SK-N-SH (cell line): ENCODE results near the gene MBD6. TPM values are rescaled to one million over a fixed set of nuclear protein-coding genes. Genes with fewer than 3 reads are reported as not detected.

Source experiments
- CTCF ChIA-PET: fragments of 300-600, 350-600 bp; formaldehyde crosslinking; extraction: SDS; loops from one replicate; lab custom pipeline; 2021; lab: Yijun Ruan, JAX
- POLR2A ChIA-PET: fragments of 350-600 bp; sonication (Branson Sonifier 250); formaldehyde crosslinking; extraction: SDS; loops from one replicate; lab custom pipeline; 2020; ENCODE audit warnings: antibody characterized with exemption, inconsistent platforms; lab: Yijun Ruan, JAX
- DNase-seq: peaks from one replicate; pipeline ENCODE4 v3.0.0; 2012
- H2AFZ ChIP-seq: fragments of 200-600 bp; sonication (generic); 2 replicates; pipeline ENCODE4 v1.8.1; 2016; ENCODE audit warnings: antibody characterized with exemption, mild to moderate bottlenecking, low read depth
- H3F3A ChIP-seq: fragments of 200-600 bp; sonication (generic); replicated peaks from 2 replicates; pipeline ENCODE3; 2016; ENCODE audit warnings: antibody characterized with exemption, mild to moderate bottlenecking; ENCODE audit not compliant: insufficient read depth
- H3K27ac ChIP-seq, 2 experiments: fragments of 200-500 bp in 1 of 2; fragments of 200-600 bp in 1 of 2; sonication (Bioruptor generic) in 1 of 2; sonication (generic), shearing (Covaris generic) in 1 of 2; 2 replicates each; pipeline versions ENCODE4 v1.5.1 to v1.6.1; 2014 to 2016; ENCODE audit warnings: low read depth in 2 of 2, inconsistent platforms in 1 of 2, low read length in 1 of 2, mild to moderate bottlenecking in 1 of 2, mixed read lengths in 1 of 2
- H3K27me3 ChIP-seq: fragments of 200-600 bp; sonication (generic), shearing (Covaris generic); 2 replicates; pipeline ENCODE4 v1.6.1; 2016; ENCODE audit warnings: mixed run types; ENCODE audit not compliant: insufficient read depth
- H3K36me3 ChIP-seq, 2 experiments: fragments of 200-500 bp in 1 of 2; fragments of 200-600 bp in 1 of 2; sonication (Bioruptor generic) in 1 of 2; sonication (generic) in 1 of 2; replicated peaks in 1 of 2; 2 replicates each; pipeline versions ENCODE3 to v1.5.1; 2014 to 2016; ENCODE audit warnings: low read length in 1 of 2, mild to moderate bottlenecking in 1 of 2; ENCODE audit not compliant: insufficient read depth in 2 of 2, control insufficient read depth in 1 of 2
- H3K4me1 ChIP-seq, 2 experiments: fragments of 200-500 bp in 1 of 2; fragments of 200-600 bp in 1 of 2; sonication (Bioruptor generic) in 1 of 2; sonication (generic), shearing (Covaris generic) in 1 of 2; 2 replicates each; pipeline versions ENCODE4 v1.5.1 to v1.6.1; 2014 to 2016; ENCODE audit warnings: low read depth in 1 of 2, low read length in 1 of 2, mixed run types in 1 of 2; ENCODE audit not compliant: insufficient read depth in 2 of 2, control insufficient read depth in 1 of 2
- H3K4me2 ChIP-seq: fragments of 200-600 bp; sonication (generic), shearing (Covaris generic); 2 replicates; pipeline ENCODE4 v1.6.1; 2017; ENCODE audit warnings: mixed run types
- H3K4me3 ChIP-seq, 2 experiments: fragments of 200-500 bp in 1 of 2; fragments of 200-600 bp in 1 of 2; sonication (Bioruptor generic) in 1 of 2; sonication (generic), shearing (Covaris generic) in 1 of 2; 2 replicates each; pipeline versions ENCODE4 v1.5.1 to v1.8.1; 2014 to 2016; ENCODE audit warnings: low read depth in 2 of 2, inconsistent platforms in 1 of 2, low read length in 1 of 2, mild to moderate bottlenecking in 1 of 2, mixed read lengths in 1 of 2, moderate library complexity in 1 of 2
- H3K79me2 ChIP-seq: fragments of 200-600 bp; sonication (generic); 2 replicates; pipeline ENCODE4 v1.8.1; 2017; ENCODE audit warnings: mild to moderate bottlenecking; ENCODE audit not compliant: insufficient read depth
- H3K9ac ChIP-seq: fragments of 200-600 bp; sonication (generic); 2 replicates; pipeline ENCODE4 v1.6.1; 2017; ENCODE audit warnings: mixed run types
- H3K9me2 ChIP-seq: fragments of 200-600 bp; sonication (generic); 2 replicates; pipeline ENCODE4 v1.6.1; 2017; ENCODE audit warnings: mixed run types
- H3K9me3 ChIP-seq: fragments of 200-600 bp; sonication (generic); 2 replicates; pipeline ENCODE4 v1.6.1; 2017; ENCODE audit warnings: mixed run types, mild to moderate bottlenecking, moderate library complexity
- H4K20me1 ChIP-seq: fragments of 200-600 bp; sonication (generic); 2 replicates; pipeline ENCODE4 v1.6.1; 2017; ENCODE audit warnings: mild to moderate bottlenecking, mixed run types; ENCODE audit not compliant: insufficient read depth
- ELF1 ChIP-seq: IDR thresholded peaks from 2 replicates; pipeline ENCODE4 v1.4.0; 2012
- EZH2phosphoT487 ChIP-seq: fragments of 200-600 bp; sonication (generic); IDR thresholded peaks from 2 replicates; pipeline ENCODE4 v1.6.1; 2017; ENCODE audit warnings: low read depth, mixed run types, mild to moderate bottlenecking, antibody characterized with exemption, moderate library complexity, borderline replicate concordance
- GABPA ChIP-seq: IDR thresholded peaks from 2 replicates; pipeline ENCODE4 v1.4.0; 2012; ENCODE audit warnings: low read depth, mild to moderate bottlenecking
- GATA2 ChIP-seq: sonication (generic); formaldehyde crosslinking; IDR thresholded peaks from 2 replicates; pipeline ENCODE4 v1.5.0; 2020; ENCODE audit warnings: mild to moderate bottlenecking, missing genetic modification reagents
- IRF3 ChIP-seq: fragments of 150-350 bp; IDR thresholded peaks from 2 replicates; pipeline ENCODE4 v1.6.1; 2016; ENCODE audit warnings: mild to moderate bottlenecking, low read depth, low read length
- NFIC ChIP-seq: IDR thresholded peaks from 2 replicates; pipeline ENCODE4 v1.4.0; 2012; ENCODE audit warnings: borderline replicate concordance
- POLR2AphosphoS5 ChIP-seq: IDR thresholded peaks from 2 replicates; pipeline ENCODE4 v1.6.1; 2012; ENCODE audit warnings: low read depth, low read length
- RXRA ChIP-seq: IDR thresholded peaks from 2 replicates; pipeline ENCODE4 v1.4.0; 2012; ENCODE audit warnings: low read depth, mild to moderate bottlenecking, borderline replicate concordance
- USF2 ChIP-seq: fragments of 150-350 bp; IDR thresholded peaks from 2 replicates; pipeline ENCODE4 v1.6.1; 2017; ENCODE audit warnings: antibody characterized with exemption, low read length, low read depth, borderline replicate concordance
- WGBS: methylation state at CpG from one replicate; pipeline ENCODE4 v1.1.6; 2017; ENCODE audit warnings: low lambda C conversion rate; 5-methylcytosine and 5-hydroxymethylcytosine counted together
- polyA plus RNA-seq, 3 experiments: library from polyadenylated mRNA; depleted of rRNA; stranded (reverse); fragments of >200 nt; gene quantifications; 2 replicates each; pipeline ENCODE4 v1.2.3, GENCODE V29; 2012
- TF ChIP-seq, protein P1 (sequence below): IDR thresholded peaks from 2 replicates; pipeline ENCODE4 v1.4.0; 2012; ENCODE audit warnings: low read depth
- TF ChIP-seq, protein P2 (sequence below): IDR thresholded peaks from 2 replicates; pipeline ENCODE4; 2012
- TF ChIP-seq, protein P3 (sequence below): IDR thresholded peaks from 2 replicates; pipeline ENCODE4 v1.6.1; 2012; ENCODE audit warnings: mild to moderate bottlenecking, low read depth, low read length, moderate library complexity

The MBD6 gene
- polyA plus RNA-seq, 1 of the 3 experiments (the other 2 are of a cell fraction) = 8.6 TPM

GRCh38 chr12:57515934-57516541 lies 6.6 kb upstream of the MBD6 start (continued):
- TF ChIP-seq NFIC (no peak), GABPA (no peak)

DNA sequence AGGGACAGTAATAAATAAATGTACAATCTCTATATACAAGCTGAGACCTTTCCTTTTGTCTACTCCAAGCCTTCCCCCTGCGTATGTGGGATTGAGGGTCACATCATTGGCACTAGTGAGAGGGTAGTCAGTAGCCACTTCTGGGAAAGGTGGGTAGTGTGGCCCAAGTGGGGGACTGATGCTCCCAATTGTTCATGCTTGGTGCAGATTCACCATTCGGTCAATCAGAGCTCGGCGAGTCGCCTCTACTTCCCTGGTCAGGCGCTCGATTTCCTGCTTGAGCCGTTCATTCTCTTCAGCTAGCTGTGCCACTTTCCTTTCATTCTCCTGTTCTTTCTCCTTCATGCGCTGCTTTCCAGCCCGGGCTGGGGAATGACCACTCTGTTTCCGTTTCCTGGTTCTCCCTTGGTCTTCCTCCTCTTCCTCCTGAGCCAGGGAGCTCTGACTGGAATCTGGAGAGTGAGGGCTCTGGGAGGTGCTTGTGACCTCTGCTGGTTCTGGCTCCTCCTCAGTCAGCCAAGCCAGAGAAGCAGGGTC lies 5.9 kb upstream of the MBD6 start:
- H3K4me2 ChIP-seq = peak overlapping the region; percentile 5; the same call in 1 of the 2 replicates
- H3K9me3 ChIP-seq = no peaks in the 10 kb centered on the region
- ChIA-PET CTCF (interaction anchor here (0.5 to 1.4 kb wide), 5 partner anchors 25 to 209 kb away, joined by 3 read pairs; partner anchors contain the start of gene GLI1), POLR2A (interaction anchor here (0.7 to 2.2 kb wide), 4 partner anchors 19 to 55 kb away, joined by 3 to 8 read pairs (median 4); no protein-coding TSS in a partner anchor)
- 93% methylated on average over 11 of the region's 11 CpGs for WGBS
- no peak for DNase-seq
- H3K27ac ChIP-seq = peak overlapping the region in 1 of 2 experiments; percentile 98; a peak in 2 of 4 replicates
- no peaks in the 10 kb centered on the region for H3K27me3 ChIP-seq
- H3K36me3 ChIP-seq = peaks cover 57% of the 10 kb centered on the region in 2 experiments
- H3K4me3 ChIP-seq = no peak overlapping the region
- H2AFZ ChIP-seq = no peak overlapping the region
- peaks cover 41% of the 10 kb centered on the region for H4K20me1 ChIP-seq
- peaks cover 21 to 30% of the 10 kb centered on the region in 2 experiments for H3K4me1 ChIP-seq
- H3K9ac ChIP-seq = no peak overlapping the region
- no peaks in the 10 kb centered on the region for H3K9me2 ChIP-seq
- TF ChIP-seq, protein P1, sequence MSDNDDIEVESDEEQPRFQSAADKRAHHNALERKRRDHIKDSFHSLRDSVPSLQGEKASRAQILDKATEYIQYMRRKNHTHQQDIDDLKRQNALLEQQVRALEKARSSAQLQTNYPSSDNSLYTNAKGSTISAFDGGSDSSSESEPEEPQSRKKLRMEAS = no peak
- TF ChIP-seq, protein P2, sequence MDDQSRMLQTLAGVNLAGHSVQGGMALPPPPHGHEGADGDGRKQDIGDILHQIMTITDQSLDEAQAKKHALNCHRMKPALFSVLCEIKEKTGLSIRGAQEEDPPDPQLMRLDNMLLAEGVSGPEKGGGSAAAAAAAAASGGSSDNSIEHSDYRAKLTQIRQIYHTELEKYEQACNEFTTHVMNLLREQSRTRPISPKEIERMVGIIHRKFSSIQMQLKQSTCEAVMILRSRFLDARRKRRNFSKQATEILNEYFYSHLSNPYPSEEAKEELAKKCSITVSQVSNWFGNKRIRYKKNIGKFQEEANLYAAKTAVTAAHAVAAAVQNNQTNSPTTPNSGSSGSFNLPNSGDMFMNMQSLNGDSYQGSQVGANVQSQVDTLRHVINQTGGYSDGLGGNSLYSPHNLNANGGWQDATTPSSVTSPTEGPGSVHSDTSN = no peak
- TF ChIP-seq GATA2 (CRISPR knock-in tag) (no peak), IRF3 (no peak), RXRA (no peak), USF2 (no peak), POLR2AphosphoS5 (no peak; the same call in 1 of the 2 replicates), EZH2phosphoT487 (no peak), ELF1 (no peak)
- TF ChIP-seq, protein P3, sequence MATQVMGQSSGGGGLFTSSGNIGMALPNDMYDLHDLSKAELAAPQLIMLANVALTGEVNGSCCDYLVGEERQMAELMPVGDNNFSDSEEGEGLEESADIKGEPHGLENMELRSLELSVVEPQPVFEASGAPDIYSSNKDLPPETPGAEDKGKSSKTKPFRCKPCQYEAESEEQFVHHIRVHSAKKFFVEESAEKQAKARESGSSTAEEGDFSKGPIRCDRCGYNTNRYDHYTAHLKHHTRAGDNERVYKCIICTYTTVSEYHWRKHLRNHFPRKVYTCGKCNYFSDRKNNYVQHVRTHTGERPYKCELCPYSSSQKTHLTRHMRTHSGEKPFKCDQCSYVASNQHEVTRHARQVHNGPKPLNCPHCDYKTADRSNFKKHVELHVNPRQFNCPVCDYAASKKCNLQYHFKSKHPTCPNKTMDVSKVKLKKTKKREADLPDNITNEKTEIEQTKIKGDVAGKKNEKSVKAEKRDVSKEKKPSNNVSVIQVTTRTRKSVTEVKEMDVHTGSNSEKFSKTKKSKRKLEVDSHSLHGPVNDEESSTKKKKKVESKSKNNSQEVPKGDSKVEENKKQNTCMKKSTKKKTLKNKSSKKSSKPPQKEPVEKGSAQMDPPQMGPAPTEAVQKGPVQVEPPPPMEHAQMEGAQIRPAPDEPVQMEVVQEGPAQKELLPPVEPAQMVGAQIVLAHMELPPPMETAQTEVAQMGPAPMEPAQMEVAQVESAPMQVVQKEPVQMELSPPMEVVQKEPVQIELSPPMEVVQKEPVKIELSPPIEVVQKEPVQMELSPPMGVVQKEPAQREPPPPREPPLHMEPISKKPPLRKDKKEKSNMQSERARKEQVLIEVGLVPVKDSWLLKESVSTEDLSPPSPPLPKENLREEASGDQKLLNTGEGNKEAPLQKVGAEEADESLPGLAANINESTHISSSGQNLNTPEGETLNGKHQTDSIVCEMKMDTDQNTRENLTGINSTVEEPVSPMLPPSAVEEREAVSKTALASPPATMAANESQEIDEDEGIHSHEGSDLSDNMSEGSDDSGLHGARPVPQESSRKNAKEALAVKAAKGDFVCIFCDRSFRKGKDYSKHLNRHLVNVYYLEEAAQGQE = no peak
- H3K79me2 ChIP-seq = peaks cover 37% of the 10 kb centered on the region
- H3F3A ChIP-seq = peaks cover 62% of the 10 kb centered on the region
